Aorta (tissue), 5 donors: ENCODE data around the gene HLA-DMB. TPM values are rescaled to one million over a fixed set of nuclear protein-coding genes. Genes with fewer than 3 reads are reported as not detected.
"Not testable (repeated sequence)": the region's sequence is repeated elsewhere in the genome, so short reads cannot be mapped to it uniquely, and the experiment has no call there.

Experiments
- ATAC-seq: fragments of 200-7000 bp; cut with Tn5 transposase; one replicate; pipeline ENCODE4 v1.9.1; 2022; ENCODE audit warnings: moderate library complexity; ENCODE audit not compliant: low FRiP score
- DNase-seq, 2 donors: peaks; one replicate each; pipeline ENCODE4 v3.0.0-alpha.2; 2020
- H3K27ac ChIP-seq, 2 donors: one replicate each; pipeline ENCODE4 v1.5.1; 2013; ENCODE audit warnings: low read length in 2 of 2, mild to moderate bottlenecking in 2 of 2, moderate library complexity in 2 of 2, control low read depth in 1 of 2, inconsistent platforms in 1 of 2, low read depth in 1 of 2
- H3K27me3 ChIP-seq, 2 donors: one replicate each; pipeline ENCODE4 v1.6.1; 2013; ENCODE audit warnings: control low read depth in 1 of 2, low read length in 1 of 2, mild to moderate bottlenecking in 1 of 2, moderate library complexity in 1 of 2; ENCODE audit not compliant: insufficient read depth in 2 of 2, control insufficient read depth in 1 of 2
- H3K36me3 ChIP-seq, 2 donors: one replicate each; pipeline ENCODE4 v1.6.1; 2013; ENCODE audit warnings: control low read depth in 1 of 2, low read length in 1 of 2, mild to moderate bottlenecking in 1 of 2; ENCODE audit not compliant: insufficient read depth in 2 of 2, control insufficient read depth in 1 of 2
- H3K4me1 ChIP-seq, 2 donors: one replicate each; pipeline ENCODE4 v1.6.1; 2013; ENCODE audit warnings: low read length in 2 of 2, control low read depth in 1 of 2, mild to moderate bottlenecking in 1 of 2, moderate library complexity in 1 of 2; ENCODE audit not compliant: insufficient read depth in 2 of 2, control insufficient read depth in 1 of 2
- H3K4me3 ChIP-seq, 2 donors: one replicate each; pipeline ENCODE4 v1.5.1; 2013; ENCODE audit warnings: low read length in 2 of 2, control low read depth in 1 of 2, mild to moderate bottlenecking in 1 of 2
- H3K9me3 ChIP-seq: one replicate; pipeline ENCODE4 v1.6.1; 2013; ENCODE audit warnings: mild to moderate bottlenecking, low read length; ENCODE audit not compliant: control insufficient read depth
- WGBS, 2 donors: extraction: QIAGEN DNeasy Blood & Tissue Kit; methylation state at CpG; one replicate each; pipeline ENCODE4 v1.1.7; 2013; 5-methylcytosine and 5-hydroxymethylcytosine counted together
- intact Hi-C, 2 donors: fragments of 100-400 bp; cut with DNase I; formaldehyde crosslinking; loops; one replicate each; pipeline versions ENCODE4 v1.14.2 to v1.15.0; 2022
- polyA plus RNA-seq, 2 donors: library from polyadenylated mRNA; stranded (reverse); fragments of 200-250 nt; gene quantifications; one replicate each; pipeline ENCODE4 v1.2.3, GENCODE V29; 2013
- total RNA-seq, 2 donors: library from RNA; stranded (reverse); fragmentation: NEBNext Ultra II Directional; extraction: Animal tissue kit (Norgen Biotek cat#: 25700); gene quantifications; one replicate each; pipeline ENCODE4 v1.2.1, GENCODE V29; 2021
- donor health status: healthy with polysubstance abuse.
- donor health status: Bipolar disorder and iron deficiency.
- donor health status: DM: no; HTN: no; CAD: no.
- donor health status: DM: no; HTN: no; CAD: no.
- donor health status: DM: yes; HTN: yes; CAD: no.

HLA-DMB gene
- total and polyA plus RNA-seq, 4 donors, result 3.6 to 73.1 (median 27.9) TPM

- DNase-seq (no peak), ATAC-seq (no peak)
- no peaks in the 10 kb centered on the region for H3K9me3 ChIP-seq
- no peaks in the 10 kb centered on the region for H3K27me3 ChIP-seq
- no peaks in the 10 kb centered on the region for H3K36me3 ChIP-seq
- WGBS, 2 donors, result 69 to 72% methylated on average over 11 of the region's 11 CpGs
- intact Hi-C loops, result no loop called here
- no peak overlapping the region for H3K4me3 ChIP-seq
- H3K4me1 ChIP-seq, result no peaks in the 10 kb centered on the region
- no peak overlapping the region for H3K27ac ChIP-seq
Observed at GRCh38 chr6:32947552-32948465, 7.0 kb upstream of the HLA-DMB start.

GRCh38 chr6:32946893-32947292, 6.1 kb upstream of the HLA-DMB start:
- intact Hi-C loops, result no loop called here
- Histone ChIP-seq H3K4me3 (no peak overlapping the region), H3K36me3 (no peaks in the 10 kb centered on the region), H3K27ac (no peak overlapping the region), H3K9me3 (no peaks in the 10 kb centered on the region), H3K27me3 (no peaks in the 10 kb centered on the region), H3K4me1 (no peaks in the 10 kb centered on the region)
- ATAC-seq (no peak), DNase-seq (no peak)

- H3K9me3 ChIP-seq, result no peaks in the 10 kb centered on the region
- intact Hi-C loops, result no loop called here
- no peak overlapping the region for H3K4me3 ChIP-seq
- no peaks in the 10 kb centered on the region for H3K27me3 ChIP-seq
- H3K36me3 ChIP-seq, result no peaks in the 10 kb centered on the region
- no peak overlapping the region for H3K27ac ChIP-seq
- no peaks in the 10 kb centered on the region for H3K4me1 ChIP-seq
- DNase-seq (no peak), ATAC-seq (no peak)
Observed at GRCh38 chr6:32945953-32946352, 5.1 kb upstream of the HLA-DMB start.

DNA sequence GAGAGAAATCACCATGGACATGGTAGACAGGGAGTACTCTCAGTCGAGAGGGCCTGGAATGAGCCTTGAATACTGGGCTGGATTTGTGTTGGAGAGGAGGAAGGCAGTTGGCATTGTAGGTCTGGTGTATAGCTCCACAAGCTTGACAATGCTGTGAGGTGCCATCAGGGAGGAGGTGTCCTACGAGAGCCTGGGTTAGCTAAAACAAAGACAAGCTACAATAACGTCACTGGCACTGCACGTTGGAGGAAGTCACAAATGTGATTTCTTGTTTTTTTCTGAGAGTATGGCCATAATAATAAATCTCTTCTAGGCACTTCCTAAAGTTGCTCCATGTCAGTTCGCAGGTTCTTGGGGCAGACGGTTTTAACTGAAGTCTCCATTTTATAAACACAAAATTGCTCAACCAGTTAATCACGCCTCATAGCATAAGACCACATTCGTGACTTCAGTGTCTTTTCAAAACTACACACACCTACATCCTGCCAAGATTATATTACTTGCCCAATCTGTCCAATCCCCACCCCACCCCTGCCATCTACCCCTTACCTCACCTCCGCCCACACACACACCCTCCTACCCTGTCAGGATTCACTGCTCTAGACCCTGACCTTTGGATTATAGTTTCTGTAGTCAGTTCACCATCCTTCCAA, 4.4 kb upstream of the HLA-DMB start:
- intact Hi-C loops, result no loop called here
- Histone ChIP-seq H3K27me3 (no peaks in the 10 kb centered on the region), H3K9me3 (no peaks in the 10 kb centered on the region), H3K36me3 (no peaks in the 10 kb centered on the region), H3K4me3 (no peak overlapping the region), H3K27ac (no peak overlapping the region), H3K4me1 (no peaks in the 10 kb centered on the region)
- WGBS, 2 donors, result 70 to 73% methylated on average over 9 of the region's 9 CpGs
- ATAC-seq (no peak), DNase-seq (no peak)

DNA sequence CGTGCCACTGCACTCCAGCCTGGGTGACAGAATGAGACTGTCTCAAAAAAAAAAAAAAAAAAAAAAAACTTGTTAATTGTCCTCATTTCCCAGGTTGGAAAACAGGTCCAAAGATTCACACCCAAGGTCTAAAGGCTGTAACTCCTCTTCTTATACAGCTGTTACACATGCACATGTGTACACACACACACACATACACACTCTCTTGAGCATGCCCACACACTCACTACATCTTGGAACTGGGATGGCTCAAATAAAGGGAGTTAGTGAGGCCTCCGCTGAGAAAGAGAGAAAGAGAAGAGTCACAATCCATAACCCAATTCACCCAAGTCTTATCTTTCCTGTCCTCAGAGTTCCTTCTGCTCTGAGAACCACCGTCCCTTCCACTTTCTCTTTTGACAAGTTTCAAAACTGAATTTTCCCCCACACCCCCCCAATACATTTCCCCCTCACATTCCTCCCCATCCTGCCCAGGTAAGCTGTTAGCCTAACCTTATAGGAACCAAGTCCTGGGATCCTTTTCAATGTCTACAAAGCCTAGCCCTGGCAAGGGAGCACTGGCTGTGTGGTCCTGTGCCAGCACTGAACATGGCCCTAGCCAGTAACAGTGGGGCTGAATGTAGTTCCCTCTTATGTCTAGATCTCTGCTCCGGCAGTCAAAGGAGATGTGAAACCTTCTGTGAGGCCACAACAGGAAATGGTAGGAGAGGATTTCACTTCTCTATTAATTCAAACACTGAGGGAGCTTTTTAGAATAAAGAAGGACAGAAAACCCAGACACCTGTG, 3.2 kb upstream of the HLA-DMB start:
- no peak overlapping the region for H3K27ac ChIP-seq
- no peak overlapping the region for H3K4me3 ChIP-seq
- WGBS, 2 donors, result 74 to 82% methylated on average over 4 of the region's 4 CpGs

DNA sequence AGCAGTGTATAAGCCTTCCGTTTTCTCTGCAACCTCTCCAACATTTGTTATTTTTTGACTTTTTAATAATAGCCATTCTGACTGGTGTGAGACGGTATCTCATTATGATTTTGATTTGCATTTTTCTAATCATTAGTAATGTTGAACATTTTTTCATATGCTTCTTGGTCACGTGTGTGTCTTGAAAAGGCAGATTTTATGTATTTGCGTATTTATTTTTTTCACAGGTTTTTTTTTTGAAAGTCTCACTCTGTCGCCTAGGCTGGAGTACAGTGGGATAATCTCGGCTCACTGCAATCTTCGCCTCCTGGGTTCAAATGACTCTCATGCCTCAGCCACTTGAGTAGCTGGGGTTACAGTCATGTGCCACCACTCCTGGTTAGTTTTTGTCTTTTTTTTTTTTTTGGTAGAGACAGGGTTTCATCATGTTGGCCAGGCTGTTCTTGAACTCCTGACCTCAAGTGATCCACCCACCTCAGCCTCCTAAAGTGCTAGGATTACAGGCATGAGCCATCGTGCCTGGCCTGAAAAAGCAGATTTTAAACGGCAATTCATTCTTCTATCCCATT, 1.8 kb upstream of the HLA-DMB start:
- H3K4me1 ChIP-seq, H3K36me3 ChIP-seq, ATAC-seq, H3K27ac ChIP-seq, H3K9me3 ChIP-seq, DNase-seq, H3K4me3 ChIP-seq, H3K27me3 ChIP-seq: not testable (repeated sequence)
- 79 to 84% methylated on average over 9 of the region's 9 CpGs for WGBS, 2 donors
- intact Hi-C loops, result loop anchor here in 1 of 2 donors (5.0 kb wide), 1 partner anchor 45 kb away; no protein-coding TSS in a partner anchor

More for the DNA sequence above, 3.2 kb upstream of the HLA-DMB start:
- Histone ChIP-seq H3K4me1 (no peaks in the 10 kb centered on the region), H3K27me3 (no peaks in the 10 kb centered on the region), H3K9me3 (no peaks in the 10 kb centered on the region), H3K36me3 (no peaks in the 10 kb centered on the region)
- ATAC-seq (no peak), DNase-seq (peak in 1 of 2 donors; percentile 65)
- intact Hi-C loops, result loop anchor here in 1 of 2 donors (5.0 kb wide), 1 partner anchor 47 kb away; no protein-coding TSS in a partner anchor

- whole genome bisulfite sequencing, 2 donors, result 78 to 81% methylated on average over 7 of the region's 7 CpGs
- intact Hi-C loops, result loop anchor here in 1 of 2 donors (5.0 kb wide), 1 partner anchor 44 kb away; no protein-coding TSS in a partner anchor
- no peak overlapping the region for H3K27ac ChIP-seq
- no peak overlapping the region for H3K4me3 ChIP-seq
- DNase-seq (no peak), ATAC-seq (peak; percentile 43)
- H3K36me3 ChIP-seq, result no peaks in the 10 kb centered on the region
- no peaks in the 10 kb centered on the region for H3K9me3 ChIP-seq
- no peaks in the 10 kb centered on the region for H3K4me1 ChIP-seq
- H3K27me3 ChIP-seq, result no peaks in the 10 kb centered on the region
Observed at GRCh38 chr6:32941214-32941768, 463 bp upstream of the HLA-DMB start.

DNA sequence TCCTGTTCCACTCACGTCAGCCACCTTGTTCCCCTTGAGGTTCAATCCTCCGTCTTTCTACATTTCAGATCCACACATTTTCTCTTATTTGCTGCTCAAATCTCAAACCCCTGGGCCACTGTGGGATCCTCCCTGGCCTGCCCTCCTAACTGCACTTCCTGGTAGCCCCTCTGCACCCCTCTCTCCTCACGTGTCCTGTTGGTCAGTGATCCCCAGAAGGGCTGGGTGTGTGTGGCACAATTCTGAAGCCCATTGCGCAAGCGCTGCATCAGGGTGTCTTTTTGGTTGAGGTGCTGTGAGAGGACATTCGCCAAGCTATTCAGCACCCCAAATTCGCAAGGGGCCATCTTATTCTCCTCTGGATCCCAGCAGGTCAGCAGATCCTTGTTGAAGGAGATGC, 2.3 kb downstream of the HLA-DMB start:
- intact Hi-C loops, result no loop called here
- Histone ChIP-seq H3K27me3 (no peaks in the 10 kb centered on the region), H3K36me3 (no peaks in the 10 kb centered on the region), H3K4me3 (no peak overlapping the region), H3K9me3 (no peaks in the 10 kb centered on the region), H3K27ac (no peak overlapping the region), H3K4me1 (no peaks in the 10 kb centered on the region)
- 87 to 91% methylated on average over 7 of the region's 7 CpGs for WGBS, 2 donors
- ATAC-seq (no peak), DNase-seq (no peak)
